IMR-90 (cell line): ENCODE measurements around the gene RPS10. TPM values are rescaled to one million over a fixed set of nuclear protein-coding genes. Genes with fewer than 3 reads are reported as not detected.

Source experiments
- ATAC-seq: fragments of 200-7000 bp; cut with Tn5 transposase; 2 replicates; pipeline ENCODE4 v1.9.1; 2020; ENCODE audit warnings: low read depth, mild to moderate bottlenecking, moderate library complexity
- BruUV-seq: library from RNA; stranded (reverse); fragments of 400-500 nt; replicated peaks from 2 replicates; lab custom pipeline; 2021; lab: Mats Ljungman, UMichigan
- CTCF ChIA-PET: fragments of 300-600 bp; formaldehyde crosslinking; extraction: SDS; loops from one replicate; lab custom pipeline; 2021; ENCODE audit warnings: antibody characterized with exemption; lab: Yijun Ruan, JAX
- POLR2A ChIA-PET: fragments of 300-600 bp; sonication (Branson Sonifier 250); formaldehyde crosslinking; loops from one replicate; lab custom pipeline; 2022; ENCODE audit warnings: antibody characterized with exemption; ENCODE audit not compliant: unreplicated experiment; lab: Charles Lee
- DNase-seq: peaks from one replicate; pipeline ENCODE4 v3.0.0; 2013
- H2AFZ ChIP-seq: replicated peaks from 2 replicates; pipeline ENCODE3; 2013; ENCODE audit warnings: low read length, mild to moderate bottlenecking; ENCODE audit not compliant: poor library complexity
- H2AK5ac ChIP-seq: 2 replicates; pipeline ENCODE4 v1.6.1; 2013; ENCODE audit warnings: low read depth, low read length, inconsistent platforms
- H2AK9ac ChIP-seq: replicated peaks from 2 replicates; pipeline ENCODE3; 2013; ENCODE audit warnings: mild to moderate bottlenecking, low read depth, low read length, moderate library complexity; ENCODE audit not compliant: poor library complexity
- H2BK120ac ChIP-seq: 2 replicates; pipeline ENCODE4 v1.6.1; 2013; ENCODE audit warnings: low read depth, low read length, inconsistent platforms
- H2BK15ac ChIP-seq: 3 replicates; pipeline ENCODE4 v1.6.1; 2013; ENCODE audit warnings: low read depth, low read length, inconsistent platforms
- H2BK20ac ChIP-seq: 2 replicates; pipeline ENCODE4 v1.6.1; 2013; ENCODE audit warnings: low read depth, mild to moderate bottlenecking, inconsistent platforms, low read length, moderate library complexity
- H2BK5ac ChIP-seq: 2 replicates; pipeline ENCODE4 v1.6.1; 2013; ENCODE audit warnings: mild to moderate bottlenecking, low read depth, low read length, inconsistent platforms; ENCODE audit not compliant: poor library complexity, severe bottlenecking
- H3K14ac ChIP-seq: replicated peaks from 2 replicates; pipeline ENCODE4 v1.6.1; 2013; ENCODE audit warnings: low read depth, low read length, inconsistent platforms
- H3K18ac ChIP-seq: 2 replicates; pipeline ENCODE4 v1.6.1; 2013; ENCODE audit warnings: low read depth, low read length, control low read depth
- H3K23ac ChIP-seq: 2 replicates; pipeline ENCODE4 v1.6.1; 2013; ENCODE audit warnings: low read depth, low read length, inconsistent platforms
- H3K27ac ChIP-seq: 2 replicates; pipeline ENCODE4 v1.5.1; 2013; ENCODE audit warnings: mild to moderate bottlenecking, control low read depth, low read length; ENCODE audit not compliant: insufficient read depth
- H3K27me3 ChIP-seq: 2 replicates; pipeline ENCODE4 v1.6.1; 2013; ENCODE audit warnings: low read length; ENCODE audit not compliant: control insufficient read depth, insufficient read depth
- H3K36me3 ChIP-seq: 2 replicates; pipeline ENCODE4 v1.6.1; 2013; ENCODE audit warnings: low read length, mixed read lengths; ENCODE audit not compliant: control insufficient read depth, insufficient read depth
- H3K4ac ChIP-seq: 2 replicates; pipeline ENCODE4 v1.6.1; 2013; ENCODE audit warnings: low read depth, low read length, inconsistent platforms
- H3K4me1 ChIP-seq: 2 replicates; pipeline ENCODE4 v1.6.1; 2013; ENCODE audit warnings: low read length, mixed read lengths; ENCODE audit not compliant: control insufficient read depth, insufficient read depth
- H3K4me2 ChIP-seq: 2 replicates; pipeline ENCODE4 v1.6.1; 2013; ENCODE audit warnings: low read depth, mild to moderate bottlenecking, control low read depth, low read length, moderate library complexity
- H3K4me3 ChIP-seq: 2 replicates; pipeline ENCODE4 v1.5.1; 2013; ENCODE audit warnings: low read depth, mild to moderate bottlenecking, control low read depth, low read length, moderate library complexity; ENCODE audit not compliant: insufficient read depth
- H3K56ac ChIP-seq: 2 replicates; pipeline ENCODE4 v1.6.1; 2013; ENCODE audit warnings: low read length, inconsistent platforms; ENCODE audit not compliant: insufficient read depth; ENCODE audit errors: extremely low read depth
- H3K79me1 ChIP-seq, 2 experiments: 2 replicates each; pipeline ENCODE4 v1.6.1; 2013; ENCODE audit warnings: low read length in 2 of 2, inconsistent platforms in 1 of 2, low read depth in 1 of 2
- H3K9ac ChIP-seq: 2 replicates; pipeline ENCODE4 v1.6.1; 2013; ENCODE audit warnings: low read depth, low read length, control low read depth
- H3K9me1 ChIP-seq: 2 replicates; pipeline ENCODE4 v1.6.1; 2013; ENCODE audit warnings: low read length, inconsistent platforms; ENCODE audit not compliant: insufficient read depth
- H3K9me3 ChIP-seq: 2 replicates; pipeline ENCODE4 v1.6.1; 2013; ENCODE audit warnings: low read length; ENCODE audit not compliant: control insufficient read depth, insufficient read depth
- H4K20me1 ChIP-seq: 2 replicates; pipeline ENCODE4 v1.6.1; 2013; ENCODE audit warnings: low read length, inconsistent platforms; ENCODE audit not compliant: insufficient read depth
- H4K5ac ChIP-seq: 2 replicates; pipeline ENCODE4 v1.6.1; 2013; ENCODE audit warnings: mild to moderate bottlenecking, low read depth, low read length, control low read depth
- H4K8ac ChIP-seq, 2 experiments: 2 replicates each; pipeline ENCODE4 v1.6.1; 2013; ENCODE audit warnings: low read depth in 2 of 2, low read length in 2 of 2, control low read depth in 1 of 2, inconsistent platforms in 1 of 2
- H4K91ac ChIP-seq: 2 replicates; pipeline ENCODE4 v1.6.1; 2013; ENCODE audit warnings: low read depth, low read length, inconsistent platforms; ENCODE audit not compliant: insufficient read depth
- CEBPB ChIP-seq: IDR thresholded peaks from 2 replicates; pipeline ENCODE4 v1.6.1; 2012; ENCODE audit warnings: low read depth, low read length, improper control_type of control experiment
- MAFK ChIP-seq: IDR thresholded peaks from 2 replicates; pipeline ENCODE4 v1.6.1; 2012; ENCODE audit warnings: low read depth, low read length, improper control_type of control experiment
- MAZ ChIP-seq: IDR thresholded peaks from 2 replicates; pipeline ENCODE4 v1.6.1; 2012; ENCODE audit warnings: low read depth, mild to moderate bottlenecking, low read length, improper control_type of control experiment, moderate library complexity, borderline replicate concordance
- NFE2L2 ChIP-seq: fragments of 150-350 bp; IDR thresholded peaks from 2 replicates; pipeline ENCODE4 v1.6.1; 2016; ENCODE audit warnings: low read depth, mild to moderate bottlenecking, low read length
- POLR2A ChIP-seq: IDR thresholded peaks from 2 replicates; pipeline ENCODE4 v1.6.1; 2012; ENCODE audit warnings: mild to moderate bottlenecking, low read depth, low read length
- RCOR1 ChIP-seq: IDR thresholded peaks from 2 replicates; pipeline ENCODE4 v1.6.1; 2012; ENCODE audit warnings: mild to moderate bottlenecking, low read length, improper control_type of control experiment; ENCODE audit not compliant: insufficient replicate concordance
- SMC3 ChIP-seq: fragments of 150-350 bp; IDR thresholded peaks from 2 replicates; pipeline ENCODE4 v1.6.1; 2016; ENCODE audit warnings: low read depth, mild to moderate bottlenecking, antibody characterized with exemption, low read length, moderate library complexity
- WGBS, 2 experiments: methylation state at CpG; one replicate each; pipeline versions ENCODE4 v1.1.5 to v1.1.7; 2013; ENCODE audit warnings: missing lambda C conversion rate in 2 of 2; ENCODE audit not compliant: insufficient read length in 1 of 2; ENCODE audit errors: extremely low coverage in 2 of 2; 5-methylcytosine and 5-hydroxymethylcytosine counted together
- dilution Hi-C: fragments of 300-500 bp; cut with HindIII; formaldehyde crosslinking; loops from one replicate; pipeline ENCODE4 v1.14.3; 2018; ENCODE audit warnings: low sequenced_read_pairs; ENCODE audit not compliant: unreplicated experiment
- in situ Hi-C: fragments of 300-500 bp; cut with MboI; formaldehyde crosslinking; loops from 3 replicates; pipeline ENCODE4 v1.14.3; 2019; ENCODE audit warnings: low sequenced_read_pairs, inconsistent platforms, mixed read lengths
- intact Hi-C: fragments of 100-400 bp; cut with micrococcal nuclease; formaldehyde crosslinking; loops from 2 replicates; pipeline ENCODE4 v1.10.0; 2022
- polyA plus RNA-seq, 3 experiments: library from polyadenylated mRNA; depleted of rRNA; stranded (reverse); fragments of >200 nt; gene quantifications; 2 replicates each; pipeline ENCODE4 v1.2.3, GENCODE V29; 2012; ENCODE audit warnings: low replicate concordance in 1 of 3
- total RNA-seq: library from RNA; depleted of rRNA; stranded (reverse); fragments of >200 nt; gene quantifications from 2 replicates; pipeline ENCODE4 v1.2.3, GENCODE V29; 2012
- TF ChIP-seq, protein P1 (sequence below): fragments of 150-350 bp; IDR thresholded peaks from 2 replicates; pipeline ENCODE4 v1.6.1; 2017; ENCODE audit warnings: mild to moderate bottlenecking, antibody characterized with exemption, low read length, low read depth
- TF ChIP-seq, protein P2 (sequence below): fragments of 150-350 bp; IDR thresholded peaks from 2 replicates; pipeline ENCODE4 v1.6.1; 2016; ENCODE audit warnings: low read depth, mild to moderate bottlenecking, low read length, moderate library complexity, borderline replicate concordance

Gene RPS10
- total and polyA plus RNA-seq, 2 of the 4 experiments (the other 2 are of a cell fraction): 5,462 to 5,584 TPM

DNA sequence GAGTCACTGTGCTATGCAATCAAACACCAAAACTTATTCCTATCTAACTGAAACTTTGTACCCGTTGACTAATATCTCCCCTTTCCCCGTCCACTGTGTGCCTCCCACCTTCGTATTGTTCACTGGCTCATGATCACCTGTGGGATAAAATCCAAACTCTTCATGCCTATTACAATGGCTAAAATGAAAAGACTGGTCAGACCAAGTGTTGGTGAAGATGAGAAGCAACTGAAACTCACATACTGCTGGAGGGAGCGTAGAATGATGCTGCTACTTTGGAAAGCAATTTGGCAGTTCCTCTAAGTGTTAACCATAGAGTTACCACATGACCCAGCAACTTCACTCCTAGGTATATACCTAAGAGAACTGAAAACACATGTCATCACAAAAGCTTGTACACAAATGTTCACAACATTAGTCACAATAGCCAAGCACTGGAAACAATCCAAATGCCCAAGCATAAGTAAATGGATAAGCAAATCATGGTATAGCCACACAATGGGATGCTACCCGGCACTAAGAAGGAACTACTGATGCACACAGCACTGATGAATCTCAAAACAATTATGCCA lies 13.1 kb downstream of the RPS10 start (continued):
- no peak for TF ChIP-seq MAZ
- TF ChIP-seq SMC3: no peak
- no peak for TF ChIP-seq CEBPB
- no peak for TF ChIP-seq NFE2L2
- TF ChIP-seq POLR2A: no peak

DNA sequence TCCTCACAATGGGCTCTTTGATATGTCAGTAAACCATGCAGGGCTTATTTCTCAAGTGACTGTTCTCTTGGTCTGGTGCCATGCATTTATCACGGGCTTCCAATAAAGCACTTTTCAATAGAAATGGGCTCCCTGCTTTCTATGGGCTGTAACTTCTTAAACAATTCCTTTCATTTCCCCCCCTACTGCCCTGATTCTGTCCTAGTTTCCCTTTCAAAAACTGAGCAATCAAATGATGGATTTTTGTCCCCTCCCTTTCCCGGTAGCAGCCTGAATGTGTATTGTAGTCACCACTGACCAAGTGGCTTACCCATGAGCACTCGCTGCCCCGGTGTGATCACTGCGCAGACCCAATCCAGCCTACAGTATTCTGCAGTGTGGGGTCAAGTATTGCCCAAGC lies 13.9 kb downstream of the RPS10 start:
- Histone ChIP-seq H2AFZ (no peak overlapping the region), H3K4ac (no peak overlapping the region), H3K9me1 (peaks cover 15% of the 10 kb centered on the region), H4K5ac (no peak overlapping the region), H2BK5ac (no peak overlapping the region), H2BK120ac (no peak overlapping the region), H3K79me1 (peaks cover 4 to 18% of the 10 kb centered on the region in 2 experiments), H4K91ac (no peak overlapping the region), H3K14ac (no peak overlapping the region), H3K27ac (no peak overlapping the region), H3K9me3 (no peaks in the 10 kb centered on the region), H3K9ac (no peak overlapping the region), H2AK9ac (no peak overlapping the region), H3K4me1 (peaks cover 3% of the 10 kb centered on the region; the same call in 1 of the 2 replicates), H2BK15ac (no peak overlapping the region), H4K8ac (no peak overlapping the region), H3K23ac (no peak overlapping the region), H3K56ac (no peak overlapping the region), H3K4me2 (no peak overlapping the region), H3K27me3 (no peaks in the 10 kb centered on the region), H2AK5ac (no peak overlapping the region), H3K36me3 (peaks cover 13% of the 10 kb centered on the region), H2BK20ac (no peak overlapping the region), H3K4me3 (no peak overlapping the region), H3K18ac (no peak overlapping the region), H4K20me1 (peaks cover 17% of the 10 kb centered on the region)
- TF ChIP-seq MAZ (no peak), POLR2A (no peak), RCOR1 (no peak), MAFK (no peak), NFE2L2 (no peak)
- TF ChIP-seq, protein P1, sequence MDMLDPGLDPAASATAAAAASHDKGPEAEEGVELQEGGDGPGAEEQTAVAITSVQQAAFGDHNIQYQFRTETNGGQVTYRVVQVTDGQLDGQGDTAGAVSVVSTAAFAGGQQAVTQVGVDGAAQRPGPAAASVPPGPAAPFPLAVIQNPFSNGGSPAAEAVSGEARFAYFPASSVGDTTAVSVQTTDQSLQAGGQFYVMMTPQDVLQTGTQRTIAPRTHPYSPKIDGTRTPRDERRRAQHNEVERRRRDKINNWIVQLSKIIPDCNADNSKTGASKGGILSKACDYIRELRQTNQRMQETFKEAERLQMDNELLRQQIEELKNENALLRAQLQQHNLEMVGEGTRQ: no peak
- TF ChIP-seq, protein P2, sequence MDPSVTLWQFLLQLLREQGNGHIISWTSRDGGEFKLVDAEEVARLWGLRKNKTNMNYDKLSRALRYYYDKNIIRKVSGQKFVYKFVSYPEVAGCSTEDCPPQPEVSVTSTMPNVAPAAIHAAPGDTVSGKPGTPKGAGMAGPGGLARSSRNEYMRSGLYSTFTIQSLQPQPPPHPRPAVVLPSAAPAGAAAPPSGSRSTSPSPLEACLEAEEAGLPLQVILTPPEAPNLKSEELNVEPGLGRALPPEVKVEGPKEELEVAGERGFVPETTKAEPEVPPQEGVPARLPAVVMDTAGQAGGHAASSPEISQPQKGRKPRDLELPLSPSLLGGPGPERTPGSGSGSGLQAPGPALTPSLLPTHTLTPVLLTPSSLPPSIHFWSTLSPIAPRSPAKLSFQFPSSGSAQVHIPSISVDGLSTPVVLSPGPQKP: no peak
- WGBS, 2 experiments: 87% methylated on average over 4 of the region's 5 CpGs; no CpG with 5 or more reads in 1 of the 2 experiments
- ChIA-PET CTCF (no interaction called here), POLR2A (no interaction called here)
- in situ Hi-C loops (no loop called here), intact Hi-C loops (no loop called here), dilution Hi-C loops (no loop called here)
- no peak for ATAC-seq
- no TSS peak for BruUV-seq
- DNase-seq: no peak
